Mucosa of stomach (tissue), 1 donor: ENCODE measurements around the gene SMDT1.
"Not testable (repeated sequence)": the region's sequence is repeated elsewhere in the genome, so short reads cannot be mapped to it uniquely, and the experiment has no call there.

Experiments
- H3K27me3 ChIP-seq: one replicate; pipeline ENCODE4 v1.7.0; 2013; ENCODE audit warnings: mild to moderate bottlenecking, low read length; ENCODE audit not compliant: control insufficient read depth, insufficient read depth
- H3K36me3 ChIP-seq: one replicate; pipeline ENCODE4 v1.7.0; 2013; ENCODE audit warnings: low read length; ENCODE audit not compliant: control insufficient read depth, insufficient read depth
- H3K4me1 ChIP-seq: one replicate; pipeline ENCODE4 v1.7.0; 2013; ENCODE audit warnings: mild to moderate bottlenecking, low read length; ENCODE audit not compliant: control insufficient read depth, insufficient read depth
- H3K4me3 ChIP-seq: one replicate; pipeline ENCODE4 v1.7.0; 2013; ENCODE audit warnings: low read length
- H3K9ac ChIP-seq: one replicate; pipeline ENCODE4 v1.7.0; 2013; ENCODE audit warnings: mild to moderate bottlenecking, low read length, moderate library complexity
- H3K9me3 ChIP-seq: one replicate; pipeline ENCODE4 v1.7.0; 2013; ENCODE audit warnings: mild to moderate bottlenecking, low read length, moderate library complexity; ENCODE audit not compliant: control insufficient read depth
- donor health status: Pancreatic carcinoma.

The SMDT1 gene

DNA sequence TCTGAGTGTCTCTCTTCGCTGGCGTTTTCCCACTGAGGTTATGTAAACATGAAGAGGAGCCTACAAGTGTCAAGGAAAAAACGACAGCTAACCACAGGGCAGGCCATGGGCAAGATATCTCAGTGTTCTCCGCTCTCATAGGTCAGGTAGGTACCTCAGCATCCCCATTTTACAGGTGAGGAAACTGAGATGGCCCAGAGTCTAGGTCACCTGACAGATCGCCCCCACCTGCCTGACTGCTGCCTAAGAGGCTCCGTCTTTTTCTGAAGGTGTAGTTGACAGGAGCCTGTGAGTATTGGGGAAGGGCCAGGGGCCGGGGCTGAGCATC lies 11.9 kb downstream of the SMDT1 start:
- Histone ChIP-seq H3K4me3 (peak overlapping the region; percentile 34), H3K9ac (peak overlapping the region; percentile 83), H3K9me3 (no peaks in the 10 kb centered on the region), H3K36me3 (no peaks in the 10 kb centered on the region), H3K4me1 (peaks cover 10% of the 10 kb centered on the region), H3K27me3 (no peaks in the 10 kb centered on the region)

GRCh38 chr22:42101199-42101598 lies 21.7 kb downstream of the SMDT1 start:
- Histone ChIP-seq H3K9ac (no peak overlapping the region), H3K36me3 (no peaks in the 10 kb centered on the region), H3K4me3 (no peak overlapping the region), H3K9me3 (peaks cover 4% of the 10 kb centered on the region), H3K27me3 (no peaks in the 10 kb centered on the region), H3K4me1 (no peaks in the 10 kb centered on the region)

GRCh38 chr22:42104332-42104860 lies 24.9 kb downstream of the SMDT1 start:
- H3K27me3 ChIP-seq, H3K9me3 ChIP-seq, H3K4me3 ChIP-seq, H3K4me1 ChIP-seq, H3K36me3 ChIP-seq, H3K9ac ChIP-seq: not testable (repeated sequence)

GRCh38 chr22:42108848-42109247 lies 29.3 kb downstream of the SMDT1 start:
- H3K27me3 ChIP-seq, result no peaks in the 10 kb centered on the region
- H3K9me3 ChIP-seq, result peaks cover under 1% of the 10 kb centered on the region
- no peak overlapping the region for H3K4me3 ChIP-seq
- H3K36me3 ChIP-seq, result no peaks in the 10 kb centered on the region
- no peak overlapping the region for H3K9ac ChIP-seq
- H3K4me1 ChIP-seq, result no peaks in the 10 kb centered on the region

GRCh38 chr22:42111798-42112197 lies 32.3 kb downstream of the SMDT1 start:
- Histone ChIP-seq H3K27me3 (no peaks in the 10 kb centered on the region), H3K4me3 (no peak overlapping the region), H3K9ac (no peak overlapping the region), H3K4me1 (no peaks in the 10 kb centered on the region), H3K36me3 (no peaks in the 10 kb centered on the region), H3K9me3 (no peaks in the 10 kb centered on the region)

DNA sequence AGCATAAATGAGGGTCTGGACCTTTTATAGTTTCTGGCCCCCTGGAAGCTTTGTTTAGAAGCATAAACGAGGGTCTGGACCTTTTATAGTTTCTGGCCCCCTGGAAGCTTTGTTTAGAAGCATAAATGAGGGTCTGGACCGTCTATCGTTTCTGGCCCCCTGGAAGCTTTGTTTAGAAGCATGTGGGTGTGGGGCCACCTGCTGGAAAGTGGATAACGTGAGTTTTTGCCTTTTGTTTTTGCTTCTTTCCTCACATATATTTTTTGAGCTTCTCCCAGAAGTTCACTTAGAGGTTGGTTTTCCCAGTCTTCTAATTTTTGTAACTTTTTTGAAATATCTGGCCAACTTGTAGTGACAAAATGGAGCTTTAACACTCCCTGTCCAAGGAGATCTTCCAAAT lies 33.3 kb downstream of the SMDT1 start:
- H3K9ac ChIP-seq, result not testable (repeated sequence)

DNA sequence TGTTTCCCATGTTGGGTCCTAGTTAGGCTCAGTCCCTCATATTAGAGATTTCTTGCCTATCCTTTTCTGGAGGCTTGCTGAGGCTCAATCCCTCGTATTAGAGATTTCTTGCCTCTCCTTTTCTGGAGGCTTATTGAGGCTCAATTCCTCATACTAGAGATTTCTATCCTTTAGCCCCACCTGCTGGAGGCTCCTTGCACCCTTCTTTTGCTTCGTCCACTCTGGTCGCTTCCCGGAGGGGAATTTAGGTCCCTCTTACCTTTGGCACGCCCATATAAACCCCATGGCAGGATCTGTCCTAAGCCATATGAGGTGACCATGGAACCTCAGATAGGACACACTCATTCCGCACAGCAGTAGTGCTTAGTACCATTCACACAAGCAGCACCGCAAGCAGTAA lies 35.2 kb downstream of the SMDT1 start:
- Histone ChIP-seq H3K9me3 (no peaks in the 10 kb centered on the region), H3K27me3 (no peaks in the 10 kb centered on the region), H3K9ac (no peak overlapping the region), H3K4me3 (no peak overlapping the region), H3K36me3 (no peaks in the 10 kb centered on the region), H3K4me1 (no peaks in the 10 kb centered on the region)

More for the DNA sequence above, 33.3 kb downstream of the SMDT1 start:
- not testable (repeated sequence) for H3K4me3 ChIP-seq, H3K9me3 ChIP-seq, H3K36me3 ChIP-seq, H3K27me3 ChIP-seq, H3K4me1 ChIP-seq

DNA sequence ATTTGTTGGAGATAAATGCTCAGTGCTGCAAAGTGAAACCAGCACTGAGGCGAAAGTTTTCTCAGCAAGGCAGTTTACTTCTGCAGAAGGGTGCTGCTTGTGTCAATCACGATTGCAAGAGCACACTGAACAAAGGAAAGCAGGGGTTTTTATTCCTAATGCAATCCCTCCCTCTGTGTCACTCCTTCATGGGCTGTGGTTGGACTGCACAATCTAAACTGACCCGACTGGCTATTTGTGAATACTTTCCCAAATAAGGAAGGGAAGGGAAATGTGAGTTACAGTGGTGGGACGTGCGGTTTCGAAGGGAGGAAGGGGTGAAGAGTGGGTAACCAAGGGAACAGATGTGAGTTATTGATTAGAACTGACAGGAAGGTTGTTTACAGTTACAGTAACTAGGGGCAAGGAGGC lies 35.9 kb downstream of the SMDT1 start:
- not testable (repeated sequence) for H3K4me1 ChIP-seq, H3K27me3 ChIP-seq, H3K9me3 ChIP-seq, H3K4me3 ChIP-seq, H3K36me3 ChIP-seq, H3K9ac ChIP-seq

- Histone ChIP-seq H3K4me3 (no peak overlapping the region), H3K9me3 (no peaks in the 10 kb centered on the region), H3K27me3 (no peaks in the 10 kb centered on the region), H3K4me1 (peaks cover 14% of the 10 kb centered on the region), H3K36me3 (no peaks in the 10 kb centered on the region), H3K9ac (no peak overlapping the region)
These were observed 37.4 kb downstream of the SMDT1 start for GRCh38 chr22:42116848-42117424.

DNA sequence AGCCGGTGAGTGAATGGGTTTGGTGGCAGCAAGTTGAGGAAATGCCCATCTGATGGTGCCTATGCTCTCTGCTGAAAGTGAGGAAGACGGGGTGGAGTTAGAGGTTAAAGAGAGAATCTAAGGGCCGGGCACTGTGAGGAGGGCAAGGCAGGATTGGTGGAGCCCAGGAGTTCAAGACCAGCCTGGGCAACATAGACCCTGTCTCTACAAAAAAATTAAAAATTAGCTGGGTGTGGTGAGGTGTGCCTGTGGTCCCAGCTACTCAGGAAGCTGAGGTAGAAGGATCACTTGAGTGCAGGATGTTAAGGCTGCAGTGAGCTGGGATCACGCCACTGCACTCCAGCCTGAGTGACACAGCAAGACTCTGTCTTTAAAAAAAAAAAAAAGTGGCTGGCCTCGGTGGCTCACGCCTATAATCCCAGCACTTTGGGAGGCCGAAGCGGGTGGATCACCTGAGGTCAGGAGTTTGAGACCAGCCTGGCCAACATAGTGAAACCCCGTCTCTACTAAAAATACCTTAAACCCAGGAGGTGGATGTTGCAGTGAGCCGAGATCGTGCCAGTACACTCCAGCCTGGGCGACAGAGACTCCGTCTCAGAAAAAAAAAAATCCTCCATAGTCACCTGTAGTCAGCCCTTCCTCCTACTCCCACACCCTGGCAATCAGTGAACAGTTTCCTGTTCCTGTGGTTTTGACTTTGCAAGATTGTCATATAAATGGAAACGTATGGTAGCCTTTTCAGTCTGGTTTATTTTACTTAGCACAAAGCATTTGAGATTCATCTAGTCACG lies 40.9 kb downstream of the SMDT1 start:
- H3K9me3 ChIP-seq, H3K27me3 ChIP-seq, H3K4me3 ChIP-seq, H3K36me3 ChIP-seq: not testable (repeated sequence)
- Histone ChIP-seq H3K9ac (peak overlapping the region; percentile 11), H3K4me1 (peaks cover 14% of the 10 kb centered on the region)

DNA sequence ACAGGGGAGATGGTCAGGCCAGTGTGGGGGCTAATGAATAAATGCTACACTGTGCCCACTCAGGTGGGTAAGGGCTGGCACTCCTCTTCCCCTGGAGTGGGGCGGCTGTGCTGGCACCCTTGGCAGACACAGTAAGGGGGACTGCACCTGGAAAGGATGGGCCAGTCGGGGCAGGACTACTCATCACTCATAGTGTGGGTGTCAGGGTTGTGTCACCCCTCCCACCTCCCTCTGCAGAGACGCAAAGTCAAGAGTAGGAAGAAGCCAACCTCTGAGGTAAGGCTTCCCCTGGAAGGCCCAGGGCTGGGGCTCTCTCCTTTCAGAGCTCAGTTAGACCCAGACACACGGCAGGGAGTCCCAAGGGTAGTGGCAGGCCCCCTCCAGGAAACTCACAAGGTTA lies 44.0 kb downstream of the SMDT1 start:
- not testable (repeated sequence) for H3K4me3 ChIP-seq, H3K27me3 ChIP-seq, H3K36me3 ChIP-seq, H3K9me3 ChIP-seq, H3K9ac ChIP-seq
- peaks cover 14% of the 10 kb centered on the region for H3K4me1 ChIP-seq

DNA sequence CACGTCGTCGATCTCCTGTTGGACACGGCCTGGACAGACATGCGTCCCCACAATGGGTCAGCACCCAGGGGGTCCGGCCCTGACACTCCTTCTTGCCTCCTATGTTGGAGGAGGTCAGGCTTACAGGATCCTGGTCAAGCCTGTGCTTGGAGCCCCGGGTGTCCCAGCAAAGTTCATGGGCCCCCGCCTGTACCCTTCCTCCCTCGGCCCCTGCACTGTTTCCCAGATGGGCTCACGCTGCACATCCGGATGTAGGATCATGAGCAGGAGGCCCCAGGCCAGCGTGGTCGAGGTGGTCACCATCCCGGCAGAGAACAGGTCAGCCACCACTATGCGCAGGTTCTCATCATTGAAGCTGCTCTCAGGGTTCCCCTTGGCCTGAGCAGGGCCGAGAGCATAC lies 48.1 kb downstream of the SMDT1 start:
- Histone ChIP-seq H3K36me3 (no peaks in the 10 kb centered on the region), H3K4me1 (peaks cover 13% of the 10 kb centered on the region), H3K27me3 (no peaks in the 10 kb centered on the region), H3K9me3 (no peaks in the 10 kb centered on the region), H3K4me3 (no peak overlapping the region), H3K9ac (no peak overlapping the region)
